ENCODE measurements around the gene FARP1. TPM values are rescaled to one million over a fixed set of nuclear protein-coding genes. Genes with fewer than 3 reads are reported as not detected.

The FARP1 gene
- total and polyA plus RNA-seq, 2 of the 13 experiments (the other 11 are each of a cell fraction or from before 2014, with no cell fraction given): 70.6 to 126 TPM

- intact Hi-C loops (cut with micrococcal nuclease; ENCODE audit: unreplicated experiment) (no loop called here), in situ Hi-C loops (cut with HindIII; ENCODE audit: extremely low pct_ligation_motif_present, low pct_unique_long_range_greater_than_20kb) (no loop called here)
- no TSS peak for BruUV-seq (replicated peaks)
- H3K4me1 ChIP-seq (ENCODE audit: insufficient read depth, low read length): peaks cover 16% of the 10 kb centered on the region; the same call in 1 of the 2 replicates
- no peak overlapping the region for H3K9ac ChIP-seq (ENCODE audit: insufficient read depth, low read depth, low read length)
- TF ChIP-seq ZNF232 (CRISPR knock-in tag; IDR thresholded peaks at IDR 0.05; ENCODE audit: borderline replicate concordance) (no peak), NFE2L2 (IDR thresholded peaks at IDR 0.05; ENCODE audit: low read length) (peak; percentile 35; the same call in 1 of the 2 replicates), MAFF (IDR thresholded peaks at IDR 0.05; ENCODE audit: low read depth, low read length) (peak; percentile 57), ZBTB10 (CRISPR knock-in tag; IDR thresholded peaks at IDR 0.05; ENCODE audit: borderline replicate concordance) (no peak), ZXDC (CRISPR knock-in tag; IDR thresholded peaks at IDR 0.05) (no peak), ZNF687 (CRISPR knock-in tag; IDR thresholded peaks at IDR 0.05) (0 out of 2 replicates have a peak, but pooled peaks have one; percentile 14), MAFK (conservative IDR thresholded peaks at IDR 0.05 in 1 of 2, IDR thresholded peaks at IDR 0.05 in 1 of 2; ENCODE audit: low read length in 2 of 2) (peak in 1 of 2 experiments; percentile 77; a peak in 2 of 4 replicates), AGO2 (optimal IDR thresholded peaks at IDR 0.05; ENCODE audit: low read depth, low read length) (peak; percentile 64), IKZF5 (CRISPR knock-in tag; IDR thresholded peaks at IDR 0.05) (no peak), JARID2 (CRISPR knock-in tag; IDR thresholded peaks at IDR 0.05; ENCODE audit: insufficient replicate concordance) (no peak)
- H2AFZ ChIP-seq (ENCODE audit: low read length): no peak overlapping the region
- H3K4me2 ChIP-seq (ENCODE audit: low read depth, low read length): no peak overlapping the region
- WGBS (ENCODE audit: low lambda C conversion rate): 96% methylated on average over 14 of the region's 16 CpGs
- no peak overlapping the region for H3K4me3 ChIP-seq (replicated peaks in 1 of 3; ENCODE audit: insufficient read depth in 1 of 3, low read depth in 2 of 3, low read length in 3 of 3)
- DNase-seq (ENCODE audit: low spot score) (no peak), FAIRE-seq (no peak), ATAC-seq (no peak; the same call in 2 of the 3 replicates)
- no peaks in the 10 kb centered on the region for H3K27me3 ChIP-seq (ENCODE audit: control insufficient read depth in 1 of 2, insufficient read depth in 2 of 2, low read length in 2 of 2)
- H3K27ac ChIP-seq (ENCODE audit: extremely low read length, insufficient read depth, low read length): no peak overlapping the region
- H3K36me3 ChIP-seq (replicated peaks in 1 of 2; ENCODE audit: control insufficient read depth in 1 of 2, insufficient read depth in 2 of 2, low read length in 2 of 2): peaks cover 25 to 79% of the 10 kb centered on the region in 2 experiments; a peak in 4 of 5 replicates
- ChIA-PET CTCF (ENCODE audit: low intra/inter-chr PET ratio, low total read pairs) (no interaction called here), POLR2A (no interaction called here)
- peaks cover 81% of the 10 kb centered on the region for H3K79me2 ChIP-seq (ENCODE audit: insufficient read depth, low read length)
- no peaks in the 10 kb centered on the region for H3K9me3 ChIP-seq (ENCODE audit: low read length)
- peaks cover 62% of the 10 kb centered on the region for H4K20me1 ChIP-seq (ENCODE audit: insufficient read depth, low read length)
Measured at GRCh38 chr13:98214008-98214643, 71.2 kb downstream of the FARP1 start.

Measured in HepG2 (cell line).